ENCODE measurements around the gene TIPARP.

Gene TIPARP

DNA sequence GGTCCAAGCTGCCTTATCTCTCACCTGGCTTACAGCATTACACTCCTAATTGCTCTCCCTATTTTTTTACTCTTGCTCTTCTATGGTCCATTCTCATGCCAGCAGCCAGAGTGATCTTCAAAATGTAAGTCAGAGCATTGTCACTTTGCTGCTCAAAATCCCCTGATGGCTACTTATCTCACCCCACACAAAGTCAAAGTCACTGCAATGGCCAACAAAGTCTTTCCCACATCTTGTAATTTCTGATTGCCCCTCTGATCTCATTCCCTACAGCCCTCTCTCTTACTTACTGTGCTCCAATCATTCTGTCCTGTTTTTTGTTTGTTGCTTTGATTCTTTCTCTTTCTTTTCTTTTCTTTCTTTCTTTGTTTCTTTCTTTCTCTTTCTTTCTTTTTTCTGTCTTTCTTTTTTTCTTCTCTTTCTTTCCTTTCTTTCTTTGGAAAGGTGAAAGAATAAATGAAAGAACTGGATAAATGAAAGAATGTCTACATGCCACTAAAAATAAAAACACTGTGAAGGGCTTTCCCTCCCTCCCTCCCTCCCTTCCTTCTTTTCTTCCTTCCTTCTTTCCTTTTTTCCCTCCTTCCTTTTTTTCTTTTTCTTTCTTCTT, 34.9 kb upstream of the TIPARP start:
- no peak for DNase-seq (ENCODE audit: low read depth)
- TF ChIP-seq CTCF (IDR thresholded peaks at IDR 0.05; ENCODE audit: insufficient read depth, low read depth, low read length, missing control alignments) = no peak
- H3K4me3 ChIP-seq (ENCODE audit: low read length) = no peak overlapping the region

- no peak for DNase-seq (ENCODE audit: low read depth)
- no peak for TF ChIP-seq CTCF (IDR thresholded peaks at IDR 0.05; ENCODE audit: insufficient read depth, low read depth, low read length, missing control alignments)
- H3K4me3 ChIP-seq (ENCODE audit: low read length) = no peak overlapping the region
These were observed 32.8 kb upstream of the TIPARP start for GRCh38 chr3:156641618-156641975.

DNA sequence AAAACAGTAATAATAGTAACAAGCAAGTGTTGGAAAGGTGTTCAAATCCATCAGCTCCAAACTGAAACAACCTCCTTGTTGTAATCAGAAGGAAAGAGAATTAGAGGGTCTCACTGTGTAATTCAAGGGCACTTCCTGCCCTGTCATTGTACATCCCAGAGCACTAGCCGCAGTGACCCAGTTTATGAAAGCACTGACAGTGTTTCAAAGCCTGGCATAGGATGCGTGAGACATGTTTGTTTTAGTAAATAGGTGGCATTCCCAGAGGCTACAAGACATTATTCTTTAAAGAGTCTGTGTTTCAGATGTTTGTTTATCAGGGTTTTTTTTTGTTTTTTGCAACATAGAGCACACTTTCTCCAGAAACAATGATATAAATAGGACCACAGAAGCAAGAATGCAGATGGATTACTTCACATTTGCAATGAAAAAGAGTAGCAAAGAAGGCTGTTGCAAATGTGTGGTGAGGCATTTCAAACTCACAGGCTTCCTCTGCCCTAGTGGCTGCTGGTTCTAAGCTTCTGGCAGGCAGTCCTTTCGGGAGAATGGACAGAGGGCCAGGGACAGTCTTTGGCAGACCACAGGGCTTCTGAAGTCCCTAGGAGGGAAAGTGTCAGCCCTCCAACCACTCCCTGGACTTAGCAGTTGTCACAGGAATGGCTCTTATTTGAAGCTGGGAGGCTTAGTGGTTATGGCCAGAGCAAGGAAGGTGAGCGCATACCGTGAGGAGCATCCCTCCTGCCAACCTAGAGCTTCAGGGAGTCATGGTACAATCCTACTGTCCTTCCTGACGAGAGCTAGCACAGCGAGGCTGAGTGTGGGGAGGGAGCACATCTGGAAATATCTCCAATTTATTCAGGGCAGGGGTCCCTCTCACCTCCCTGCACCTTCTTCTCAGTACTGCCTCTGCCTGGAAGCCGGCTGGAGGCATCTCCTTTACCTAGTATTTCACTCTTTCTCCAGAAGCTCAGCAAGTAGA, 31.4 kb upstream of the TIPARP start:
- TF ChIP-seq CTCF (IDR thresholded peaks at IDR 0.05; ENCODE audit: insufficient read depth, low read depth, low read length, missing control alignments) = no peak
- no peak overlapping the region for H3K4me3 ChIP-seq (ENCODE audit: low read length)
- no peak for DNase-seq (ENCODE audit: low read depth)

DNA sequence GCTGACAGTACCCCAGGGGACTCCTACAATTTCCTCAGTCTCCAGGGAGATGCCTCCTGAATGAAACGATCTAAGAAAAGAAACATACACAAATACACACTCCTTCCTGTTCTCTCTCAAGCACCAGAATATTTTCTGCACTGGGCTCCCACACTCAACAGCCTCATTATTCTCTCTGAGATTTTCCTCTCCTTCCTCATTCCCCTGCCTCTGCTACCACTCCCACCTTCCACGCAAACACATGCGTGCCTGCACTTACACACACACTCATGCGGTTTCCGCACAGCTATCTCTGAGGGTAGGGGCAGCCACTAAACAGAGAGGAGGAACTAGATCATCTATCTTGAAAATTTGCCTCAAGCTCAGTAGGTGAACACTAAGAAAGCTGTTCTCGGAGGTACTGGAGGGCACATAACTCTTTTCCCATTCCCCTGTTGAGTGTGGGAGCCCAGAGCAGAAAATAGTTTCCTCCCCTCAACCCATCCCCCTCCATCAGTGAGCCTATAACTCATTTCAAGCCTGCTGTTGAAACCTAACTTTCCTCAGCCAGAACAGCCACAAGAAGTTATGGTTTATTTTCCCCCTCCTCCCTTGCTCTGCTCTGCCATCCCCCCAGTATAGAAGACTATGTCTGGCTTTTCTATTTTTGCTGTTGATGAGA, 30.5 kb upstream of the TIPARP start:
- TF ChIP-seq CTCF (IDR thresholded peaks at IDR 0.05; ENCODE audit: insufficient read depth, low read depth, low read length, missing control alignments) = no peak
- no peak for DNase-seq (ENCODE audit: low read depth)
- H3K4me3 ChIP-seq (ENCODE audit: low read length) = no peak overlapping the region

DNA sequence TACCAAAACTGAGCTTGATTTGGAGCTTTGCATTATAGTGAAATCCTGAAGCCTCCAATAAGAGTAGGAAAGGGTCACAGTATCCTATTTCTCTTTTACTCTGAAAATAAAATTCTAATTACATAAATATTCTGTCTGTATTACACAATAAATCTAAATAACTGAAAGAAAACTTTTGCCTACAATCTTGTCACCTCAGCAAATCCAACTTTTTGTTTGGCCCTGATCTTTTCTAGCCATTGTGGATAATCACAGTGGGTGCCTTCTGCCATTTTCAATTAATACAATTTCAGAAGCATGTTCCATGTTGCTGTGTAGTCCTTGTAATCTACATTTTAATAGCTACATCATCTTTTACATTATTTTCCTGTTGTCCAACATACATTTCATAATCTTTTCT, 29.4 kb upstream of the TIPARP start:
- no peak for TF ChIP-seq CTCF (IDR thresholded peaks at IDR 0.05; ENCODE audit: insufficient read depth, low read depth, low read length, missing control alignments)
- no peak for DNase-seq (ENCODE audit: low read depth)
- no peak overlapping the region for H3K4me3 ChIP-seq (ENCODE audit: low read length)

GRCh38 chr3:156646958-156647357, 27.4 kb upstream of the TIPARP start:
- no peak overlapping the region for H3K4me3 ChIP-seq (ENCODE audit: low read length)
- no peak for TF ChIP-seq CTCF (IDR thresholded peaks at IDR 0.05; ENCODE audit: insufficient read depth, low read depth, low read length, missing control alignments)
- DNase-seq (ENCODE audit: low read depth) = no peak
